IMR-90 (cell line): Measurements from ENCODE around the gene ALKBH5. TPM values are rescaled to one million over a fixed set of nuclear protein-coding genes. Genes with fewer than 3 reads are reported as not detected.

Source experiments
- ATAC-seq: fragments of 200-7000 bp; cut with Tn5 transposase; 2 replicates; pipeline ENCODE4 v1.9.1; 2020; ENCODE audit warnings: low read depth, mild to moderate bottlenecking, moderate library complexity
- BruUV-seq: library from RNA; stranded (reverse); fragments of 400-500 nt; replicated peaks from 2 replicates; lab custom pipeline; 2021; lab: Mats Ljungman, UMichigan
- CTCF ChIA-PET: fragments of 300-600 bp; formaldehyde crosslinking; extraction: SDS; loops from one replicate; lab custom pipeline; 2021; ENCODE audit warnings: antibody characterized with exemption; lab: Yijun Ruan, JAX
- POLR2A ChIA-PET: fragments of 300-600 bp; sonication (Branson Sonifier 250); formaldehyde crosslinking; loops from one replicate; lab custom pipeline; 2022; ENCODE audit warnings: antibody characterized with exemption; ENCODE audit not compliant: unreplicated experiment; lab: Charles Lee
- DNase-seq: peaks from one replicate; pipeline ENCODE4 v3.0.0; 2013
- H2AFZ ChIP-seq: replicated peaks from 2 replicates; pipeline ENCODE3; 2013; ENCODE audit warnings: low read length, mild to moderate bottlenecking; ENCODE audit not compliant: poor library complexity
- H2AK5ac ChIP-seq: 2 replicates; pipeline ENCODE4 v1.6.1; 2013; ENCODE audit warnings: low read depth, low read length, inconsistent platforms
- H2AK9ac ChIP-seq: replicated peaks from 2 replicates; pipeline ENCODE3; 2013; ENCODE audit warnings: mild to moderate bottlenecking, low read depth, low read length, moderate library complexity; ENCODE audit not compliant: poor library complexity
- H2BK120ac ChIP-seq: 2 replicates; pipeline ENCODE4 v1.6.1; 2013; ENCODE audit warnings: low read depth, low read length, inconsistent platforms
- H2BK15ac ChIP-seq: 3 replicates; pipeline ENCODE4 v1.6.1; 2013; ENCODE audit warnings: low read depth, low read length, inconsistent platforms
- H2BK20ac ChIP-seq: 2 replicates; pipeline ENCODE4 v1.6.1; 2013; ENCODE audit warnings: low read depth, mild to moderate bottlenecking, inconsistent platforms, low read length, moderate library complexity
- H2BK5ac ChIP-seq: 2 replicates; pipeline ENCODE4 v1.6.1; 2013; ENCODE audit warnings: mild to moderate bottlenecking, low read depth, low read length, inconsistent platforms; ENCODE audit not compliant: poor library complexity, severe bottlenecking
- H3K14ac ChIP-seq: replicated peaks from 2 replicates; pipeline ENCODE4 v1.6.1; 2013; ENCODE audit warnings: low read depth, low read length, inconsistent platforms
- H3K18ac ChIP-seq: 2 replicates; pipeline ENCODE4 v1.6.1; 2013; ENCODE audit warnings: low read depth, low read length, control low read depth
- H3K23ac ChIP-seq: 2 replicates; pipeline ENCODE4 v1.6.1; 2013; ENCODE audit warnings: low read depth, low read length, inconsistent platforms
- H3K27ac ChIP-seq: 2 replicates; pipeline ENCODE4 v1.5.1; 2013; ENCODE audit warnings: mild to moderate bottlenecking, control low read depth, low read length; ENCODE audit not compliant: insufficient read depth
- H3K27me3 ChIP-seq: 2 replicates; pipeline ENCODE4 v1.6.1; 2013; ENCODE audit warnings: low read length; ENCODE audit not compliant: control insufficient read depth, insufficient read depth
- H3K36me3 ChIP-seq: 2 replicates; pipeline ENCODE4 v1.6.1; 2013; ENCODE audit warnings: low read length, mixed read lengths; ENCODE audit not compliant: control insufficient read depth, insufficient read depth
- H3K4ac ChIP-seq: 2 replicates; pipeline ENCODE4 v1.6.1; 2013; ENCODE audit warnings: low read depth, low read length, inconsistent platforms
- H3K4me1 ChIP-seq: 2 replicates; pipeline ENCODE4 v1.6.1; 2013; ENCODE audit warnings: low read length, mixed read lengths; ENCODE audit not compliant: control insufficient read depth, insufficient read depth
- H3K4me2 ChIP-seq: 2 replicates; pipeline ENCODE4 v1.6.1; 2013; ENCODE audit warnings: low read depth, mild to moderate bottlenecking, control low read depth, low read length, moderate library complexity
- H3K4me3 ChIP-seq: 2 replicates; pipeline ENCODE4 v1.5.1; 2013; ENCODE audit warnings: low read depth, mild to moderate bottlenecking, control low read depth, low read length, moderate library complexity; ENCODE audit not compliant: insufficient read depth
- H3K56ac ChIP-seq: 2 replicates; pipeline ENCODE4 v1.6.1; 2013; ENCODE audit warnings: low read length, inconsistent platforms; ENCODE audit not compliant: insufficient read depth; ENCODE audit errors: extremely low read depth
- H3K79me1 ChIP-seq, 2 experiments: 2 replicates each; pipeline ENCODE4 v1.6.1; 2013; ENCODE audit warnings: low read length in 2 of 2, inconsistent platforms in 1 of 2, low read depth in 1 of 2
- H3K9ac ChIP-seq: 2 replicates; pipeline ENCODE4 v1.6.1; 2013; ENCODE audit warnings: low read depth, low read length, control low read depth
- H3K9me1 ChIP-seq: 2 replicates; pipeline ENCODE4 v1.6.1; 2013; ENCODE audit warnings: low read length, inconsistent platforms; ENCODE audit not compliant: insufficient read depth
- H3K9me3 ChIP-seq: 2 replicates; pipeline ENCODE4 v1.6.1; 2013; ENCODE audit warnings: low read length; ENCODE audit not compliant: control insufficient read depth, insufficient read depth
- H4K20me1 ChIP-seq: 2 replicates; pipeline ENCODE4 v1.6.1; 2013; ENCODE audit warnings: low read length, inconsistent platforms; ENCODE audit not compliant: insufficient read depth
- H4K5ac ChIP-seq: 2 replicates; pipeline ENCODE4 v1.6.1; 2013; ENCODE audit warnings: mild to moderate bottlenecking, low read depth, low read length, control low read depth
- H4K8ac ChIP-seq, 2 experiments: 2 replicates each; pipeline ENCODE4 v1.6.1; 2013; ENCODE audit warnings: low read depth in 2 of 2, low read length in 2 of 2, control low read depth in 1 of 2, inconsistent platforms in 1 of 2
- H4K91ac ChIP-seq: 2 replicates; pipeline ENCODE4 v1.6.1; 2013; ENCODE audit warnings: low read depth, low read length, inconsistent platforms; ENCODE audit not compliant: insufficient read depth
- BHLHE40 ChIP-seq: fragments of 150-350 bp; IDR thresholded peaks from 2 replicates; pipeline ENCODE4 v1.6.1; 2016; ENCODE audit warnings: mild to moderate bottlenecking, low read depth, low read length
- MAFK ChIP-seq: IDR thresholded peaks from 2 replicates; pipeline ENCODE4 v1.6.1; 2012; ENCODE audit warnings: low read depth, low read length, improper control_type of control experiment
- MAZ ChIP-seq: IDR thresholded peaks from 2 replicates; pipeline ENCODE4 v1.6.1; 2012; ENCODE audit warnings: low read depth, mild to moderate bottlenecking, low read length, improper control_type of control experiment, moderate library complexity, borderline replicate concordance
- RFX5 ChIP-seq: IDR thresholded peaks from 2 replicates; pipeline ENCODE4 v1.8.0; 2012; ENCODE audit warnings: low read depth, mild to moderate bottlenecking, low read length, moderate library complexity
- USF2 ChIP-seq: fragments of 150-350 bp; IDR thresholded peaks from 2 replicates; pipeline ENCODE4 v1.6.1; 2017; ENCODE audit warnings: mild to moderate bottlenecking, antibody characterized with exemption, low read length, low read depth
- WGBS, 2 experiments: methylation state at CpG; one replicate each; pipeline versions ENCODE4 v1.1.5 to v1.1.7; 2013; ENCODE audit warnings: missing lambda C conversion rate in 2 of 2; ENCODE audit not compliant: insufficient read length in 1 of 2; ENCODE audit errors: extremely low coverage in 2 of 2; 5-methylcytosine and 5-hydroxymethylcytosine counted together
- dilution Hi-C: fragments of 300-500 bp; cut with HindIII; formaldehyde crosslinking; loops from one replicate; pipeline ENCODE4 v1.14.3; 2018; ENCODE audit warnings: low sequenced_read_pairs; ENCODE audit not compliant: unreplicated experiment
- in situ Hi-C: fragments of 300-500 bp; cut with MboI; formaldehyde crosslinking; loops from 3 replicates; pipeline ENCODE4 v1.14.3; 2019; ENCODE audit warnings: low sequenced_read_pairs, inconsistent platforms, mixed read lengths
- intact Hi-C: fragments of 100-400 bp; cut with micrococcal nuclease; formaldehyde crosslinking; loops from 2 replicates; pipeline ENCODE4 v1.10.0; 2022
- polyA plus RNA-seq, 3 experiments: library from polyadenylated mRNA; depleted of rRNA; stranded (reverse); fragments of >200 nt; gene quantifications; 2 replicates each; pipeline ENCODE4 v1.2.3, GENCODE V29; 2012; ENCODE audit warnings: low replicate concordance in 1 of 3
- total RNA-seq: library from RNA; depleted of rRNA; stranded (reverse); fragments of >200 nt; gene quantifications from 2 replicates; pipeline ENCODE4 v1.2.3, GENCODE V29; 2012
- TF ChIP-seq, protein P1 (sequence below): conservative IDR thresholded peaks from 2 replicates; pipeline ENCODE4 v1.5.1; 2012; ENCODE audit warnings: mild to moderate bottlenecking, low read depth, low read length, improper control_type of control experiment

The ALKBH5 gene
- total and polyA plus RNA-seq, 2 of the 4 experiments (the other 2 are of a cell fraction), result 57.6 to 79.6 TPM

DNA sequence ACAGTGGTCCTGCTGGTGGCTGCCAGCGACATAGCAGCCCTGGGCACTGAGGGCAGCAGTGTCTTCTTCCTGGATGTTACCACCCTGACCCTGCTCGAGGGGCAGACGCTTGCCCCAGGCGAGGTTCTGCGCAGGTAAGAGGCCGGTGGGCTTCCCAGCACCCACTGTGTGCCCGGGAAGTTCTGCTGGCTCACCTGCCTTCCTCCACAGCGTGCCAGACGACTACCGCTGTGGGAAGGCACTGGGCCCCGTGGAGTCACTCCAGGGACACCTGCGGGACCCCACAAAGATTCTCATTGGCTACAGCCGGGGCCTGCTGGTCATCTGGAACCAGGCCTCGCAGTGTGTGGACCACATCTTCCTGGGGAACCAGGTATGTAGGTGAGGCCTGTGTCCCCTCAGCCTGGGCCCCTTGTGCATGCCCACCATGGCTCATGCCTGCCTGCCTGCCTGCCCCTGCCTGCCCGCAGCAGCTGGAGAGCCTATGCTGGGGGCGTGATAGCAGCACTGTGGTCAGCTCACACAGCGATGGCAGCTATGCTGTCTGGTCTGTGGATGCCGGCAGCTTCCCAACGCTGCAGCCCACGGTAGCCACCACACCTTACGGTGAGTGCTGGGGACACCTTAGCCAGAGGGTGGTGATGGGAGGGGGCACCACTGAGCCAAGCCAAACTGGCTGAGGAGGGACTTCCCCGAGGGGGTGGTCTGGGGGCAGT lies 50.3 kb downstream of the ALKBH5 start:
- H3K23ac ChIP-seq, result no peak overlapping the region
- H3K56ac ChIP-seq, result no peak overlapping the region
- no peak overlapping the region for H2AK5ac ChIP-seq
- H3K27me3 ChIP-seq, result no peaks in the 10 kb centered on the region
- H3K14ac ChIP-seq, result no peak overlapping the region
- peaks cover 0 to 49% of the 10 kb centered on the region in 2 experiments for H3K79me1 ChIP-seq
- no TSS peak for BruUV-seq
- H3K36me3 ChIP-seq, result peaks cover 61% of the 10 kb centered on the region
- no peak overlapping the region for H3K18ac ChIP-seq
- H3K4me1 ChIP-seq, result peaks cover 5% of the 10 kb centered on the region
- H3K4me2 ChIP-seq, result no peak overlapping the region
- H2BK5ac ChIP-seq, result no peak overlapping the region
- no peak overlapping the region for H3K9ac ChIP-seq
- no peak overlapping the region for H3K4me3 ChIP-seq
- H2BK120ac ChIP-seq, result no peak overlapping the region
- no peak for ATAC-seq
- no peak overlapping the region for H3K27ac ChIP-seq
- ChIA-PET POLR2A (no interaction called here), CTCF (no interaction called here)
- no peak overlapping the region for H2AK9ac ChIP-seq
- H4K5ac ChIP-seq, result no peak overlapping the region
- TF ChIP-seq RFX5 (no peak), MAZ (no peak), USF2 (no peak), MAFK (no peak), BHLHE40 (no peak)
- TF ChIP-seq, protein P1, sequence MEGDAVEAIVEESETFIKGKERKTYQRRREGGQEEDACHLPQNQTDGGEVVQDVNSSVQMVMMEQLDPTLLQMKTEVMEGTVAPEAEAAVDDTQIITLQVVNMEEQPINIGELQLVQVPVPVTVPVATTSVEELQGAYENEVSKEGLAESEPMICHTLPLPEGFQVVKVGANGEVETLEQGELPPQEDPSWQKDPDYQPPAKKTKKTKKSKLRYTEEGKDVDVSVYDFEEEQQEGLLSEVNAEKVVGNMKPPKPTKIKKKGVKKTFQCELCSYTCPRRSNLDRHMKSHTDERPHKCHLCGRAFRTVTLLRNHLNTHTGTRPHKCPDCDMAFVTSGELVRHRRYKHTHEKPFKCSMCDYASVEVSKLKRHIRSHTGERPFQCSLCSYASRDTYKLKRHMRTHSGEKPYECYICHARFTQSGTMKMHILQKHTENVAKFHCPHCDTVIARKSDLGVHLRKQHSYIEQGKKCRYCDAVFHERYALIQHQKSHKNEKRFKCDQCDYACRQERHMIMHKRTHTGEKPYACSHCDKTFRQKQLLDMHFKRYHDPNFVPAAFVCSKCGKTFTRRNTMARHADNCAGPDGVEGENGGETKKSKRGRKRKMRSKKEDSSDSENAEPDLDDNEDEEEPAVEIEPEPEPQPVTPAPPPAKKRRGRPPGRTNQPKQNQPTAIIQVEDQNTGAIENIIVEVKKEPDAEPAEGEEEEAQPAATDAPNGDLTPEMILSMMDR, result no peak
- no peak overlapping the region for H4K91ac ChIP-seq
- DNase-seq, result no peak
- peaks cover 37% of the 10 kb centered on the region for H4K20me1 ChIP-seq
- intact Hi-C loops, result no loop called here
- in situ Hi-C loops, result no loop called here
- H2AFZ ChIP-seq, result no peak overlapping the region
- H4K8ac ChIP-seq, result no peak overlapping the region
- no peak overlapping the region for H2BK15ac ChIP-seq
- dilution Hi-C loops, result no loop called here
- no peaks in the 10 kb centered on the region for H3K9me1 ChIP-seq
- H3K4ac ChIP-seq, result no peak overlapping the region
- 97% methylated on average over 11 of the region's 22 CpGs; no CpG with 5 or more reads in 1 of the 2 experiments for WGBS, 2 experiments
- no peak overlapping the region for H2BK20ac ChIP-seq
- no peaks in the 10 kb centered on the region for H3K9me3 ChIP-seq
